Measurements from ENCODE around the gene ARL8A.
"Not testable (repeated sequence)": the region's sequence is repeated elsewhere in the genome, so short reads cannot be mapped to it uniquely, and the experiment has no call there.

Gene ARL8A

GRCh38 chr1:202113690-202114300 is 30.7 kb downstream of the ARL8A start:
- no peak overlapping the region for H3K4me3 ChIP-seq (ENCODE audit: control insufficient read depth, low read depth, low read length)
- DNase-seq (ENCODE audit: low read depth), result no peak
- no peak for TF ChIP-seq CTCF (IDR thresholded peaks at IDR 0.05; ENCODE audit: control insufficient read depth, insufficient read depth, low read depth, low read length, missing control alignments)

- no peak for TF ChIP-seq CTCF (IDR thresholded peaks at IDR 0.05; ENCODE audit: control insufficient read depth, insufficient read depth, low read depth, low read length, missing control alignments)
- DNase-seq (ENCODE audit: low read depth), result no peak
- no peak overlapping the region for H3K4me3 ChIP-seq (ENCODE audit: control insufficient read depth, low read depth, low read length)
These were observed 31.5 kb downstream of the ARL8A start for GRCh38 chr1:202112859-202113689.

- DNase-seq (ENCODE audit: low read depth); H3K4me3 ChIP-seq (ENCODE audit: control insufficient read depth, low read depth, low read length): not testable (repeated sequence)
These were observed 32.9 kb downstream of the ARL8A start for GRCh38 chr1:202111589-202111988.

- no peak for TF ChIP-seq CTCF (IDR thresholded peaks at IDR 0.05; ENCODE audit: control insufficient read depth, insufficient read depth, low read depth, low read length, missing control alignments)
- H3K4me3 ChIP-seq (ENCODE audit: control insufficient read depth, low read depth, low read length), result no peak overlapping the region
- DNase-seq (ENCODE audit: low read depth), result no peak
These were observed 33.6 kb downstream of the ARL8A start for GRCh38 chr1:202110977-202111376.

GRCh38 chr1:202107801-202108731 is 36.5 kb downstream of the ARL8A start:
- DNase-seq (ENCODE audit: low read depth), result no peak
- no peak for TF ChIP-seq CTCF (IDR thresholded peaks at IDR 0.05; ENCODE audit: control insufficient read depth, insufficient read depth, low read depth, low read length, missing control alignments)
- no peak overlapping the region for H3K4me3 ChIP-seq (ENCODE audit: control insufficient read depth, low read depth, low read length)

GRCh38 chr1:202107321-202107761 is 37.2 kb downstream of the ARL8A start:
- DNase-seq (ENCODE audit: low read depth), result no peak
- no peak overlapping the region for H3K4me3 ChIP-seq (ENCODE audit: control insufficient read depth, low read depth, low read length)
- TF ChIP-seq CTCF (IDR thresholded peaks at IDR 0.05; ENCODE audit: control insufficient read depth, insufficient read depth, low read depth, low read length, missing control alignments), result no peak

All from AG09309 (cell line).